GM12878 (cell line): ENCODE measurements around the gene ENG. TPM values are rescaled to one million over a fixed set of nuclear protein-coding genes. Genes with fewer than 3 reads are reported as not detected.

Experiments
- ATF7 ChIP-seq: fragments of 450-650 bp; IDR thresholded peaks from 2 replicates; pipeline ENCODE4 v1.6.1; 2016; ENCODE audit warnings: low read depth, mild to moderate bottlenecking
- BACH1 ChIP-seq: fragments of 450-650 bp; IDR thresholded peaks from 2 replicates; pipeline ENCODE4 v1.6.1; 2017; ENCODE audit warnings: mild to moderate bottlenecking, borderline replicate concordance
- BCL11A ChIP-seq: IDR thresholded peaks from 2 replicates; pipeline ENCODE4 v1.6.1; 2011; ENCODE audit warnings: low read depth, low read length
- DPF2 ChIP-seq: fragments of 450-650 bp; IDR thresholded peaks from 2 replicates; pipeline ENCODE4 v1.6.1; 2017; ENCODE audit warnings: mild to moderate bottlenecking
- E2F8 ChIP-seq: fragments of 450-650 bp; IDR thresholded peaks from 2 replicates; pipeline ENCODE4 v1.6.1; 2018; ENCODE audit warnings: mild to moderate bottlenecking, low read depth, moderate library complexity; ENCODE audit not compliant: partially characterized antibody
- EGR1 ChIP-seq, 2 experiments: IDR thresholded peaks; 1 replicate in 1 of 2; 2 replicates in 1 of 2; pipeline ENCODE4 v1.6.1; 2011 to 2012; ENCODE audit warnings: low read depth in 2 of 2, low read length in 2 of 2, borderline replicate concordance in 1 of 2, mild to moderate bottlenecking in 1 of 2, moderate library complexity in 1 of 2
- JUND ChIP-seq: IDR thresholded peaks from 2 replicates; pipeline ENCODE4 v1.6.1; 2012; ENCODE audit warnings: low read depth, mild to moderate bottlenecking, low read length, improper control_type of control experiment, moderate library complexity
- NFYA ChIP-seq: IDR thresholded peaks from 2 replicates; pipeline ENCODE4 v1.6.1; 2011; ENCODE audit warnings: low read depth, mild to moderate bottlenecking, low read length, improper control_type of control experiment, borderline replicate concordance
- NR2C2 ChIP-seq: IDR thresholded peaks from 2 replicates; pipeline ENCODE4 v1.6.1; 2011; ENCODE audit warnings: borderline replicate concordance, low read depth; ENCODE audit not compliant: control insufficient read depth, insufficient read length
- PML ChIP-seq: IDR thresholded peaks from 2 replicates; pipeline ENCODE4 v1.6.1; 2012; ENCODE audit warnings: low read length, inconsistent platforms
- RCOR1 ChIP-seq: conservative IDR thresholded peaks from 2 replicates; pipeline ENCODE4 v1.6.1; 2012; ENCODE audit warnings: low read depth, low read length, improper control_type of control experiment
- SIN3A ChIP-seq: IDR thresholded peaks from 2 replicates; pipeline ENCODE4 v1.6.1; 2012; ENCODE audit warnings: low read depth, low read length, improper control_type of control experiment
- STAT3 ChIP-seq: IDR thresholded peaks from 2 replicates; pipeline ENCODE4 v1.6.1; 2011; ENCODE audit warnings: low read depth, low read length, improper control_type of control experiment
- TARDBP ChIP-seq: IDR thresholded peaks from 2 replicates; pipeline ENCODE4 v1.6.1; 2016; ENCODE audit warnings: borderline replicate concordance
- ZNF207 ChIP-seq: fragments of 450-650 bp; IDR thresholded peaks from 2 replicates; pipeline ENCODE4 v1.6.1; 2014; ENCODE audit warnings: antibody characterized with exemption, mild to moderate bottlenecking, borderline replicate concordance
- polyA plus RNA-seq, 11 experiments: library from polyadenylated mRNA; depleted of rRNA in 4 of 11; unstranded in 6 of 11; stranded (reverse) in 5 of 11; fragments of >200 nt; fragmentation: Nextera tagmentation in 4 of 11; fragmentation: Illumina TruSeq in 1 of 11; extraction: Ambion mirVana in 4 of 11; extraction: Trizol in 1 of 11; gene quantifications; 1 replicate in 1 of 11; 2 replicates in 10 of 11; pipeline versions ENCODE4 v1.2.1 to v1.2.3, GENCODE V29; 2011 to 2016; ENCODE audit warnings: inconsistent platforms in 2 of 11, missing spikeins in 2 of 11, low read depth in 1 of 11
- total RNA-seq, 4 experiments: library from RNA; depleted of rRNA in 3 of 4; stranded (reverse); fragments of >200 nt in 3 of 4; fragmentation: Illumina TruSeq in 1 of 4; extraction: Trizol in 1 of 4; gene quantifications; 2 replicates each; pipeline versions ENCODE4 v1.2.1 to v1.2.3, GENCODE V29; 2013 to 2021
- TF ChIP-seq, protein P1 (sequence below): fragments of 150-350 bp; IDR thresholded peaks from 2 replicates; pipeline ENCODE4 v1.6.1; 2016; ENCODE audit warnings: low read depth, low read length
- TF ChIP-seq, protein P2 (sequence below): fragments of 450-650 bp; conservative IDR thresholded peaks from 2 replicates; pipeline ENCODE4 v1.6.1; 2017; ENCODE audit warnings: mild to moderate bottlenecking, moderate library complexity
- TF ChIP-seq, protein P3 (sequence below): fragments of 450-650 bp; formaldehyde crosslinking; IDR thresholded peaks from 2 replicates; pipeline ENCODE4 v1.4.0; 2022; ENCODE audit warnings: mild to moderate bottlenecking, moderate library complexity

Gene ENG
- total and polyA plus RNA-seq, 10 of the 15 experiments (the other 5 are each of a cell fraction or from before 2014, with no cell fraction given) = 0.14 to 10.1 (median 2.0) TPM

GRCh38 chr9:127783111-127784008 is 71.1 kb downstream of the ENG start (continued):
- TF ChIP-seq NR2C2 (no peak), STAT3 (no peak), JUND (no peak), ZNF207 (peak; percentile 21; the same call in 1 of the 2 replicates), DPF2 (peak; percentile 44; the same call in 1 of the 2 replicates), BCL11A (no peak), RCOR1 (no peak), NFYA (no peak), EGR1 (IDR thresholded peaks at IDR 0.05; ENCODE audit: borderline replicate concordance in 1 of 2, low read depth in 2 of 2, low read length in 2 of 2) (no peak), PML (no peak), SIN3A (no peak), E2F8 (no peak), TARDBP (no peak), ATF7 (no peak), BACH1 (0 out of 2 replicates have a peak, but pooled peaks have one; percentile 8)
- TF ChIP-seq, protein P1, sequence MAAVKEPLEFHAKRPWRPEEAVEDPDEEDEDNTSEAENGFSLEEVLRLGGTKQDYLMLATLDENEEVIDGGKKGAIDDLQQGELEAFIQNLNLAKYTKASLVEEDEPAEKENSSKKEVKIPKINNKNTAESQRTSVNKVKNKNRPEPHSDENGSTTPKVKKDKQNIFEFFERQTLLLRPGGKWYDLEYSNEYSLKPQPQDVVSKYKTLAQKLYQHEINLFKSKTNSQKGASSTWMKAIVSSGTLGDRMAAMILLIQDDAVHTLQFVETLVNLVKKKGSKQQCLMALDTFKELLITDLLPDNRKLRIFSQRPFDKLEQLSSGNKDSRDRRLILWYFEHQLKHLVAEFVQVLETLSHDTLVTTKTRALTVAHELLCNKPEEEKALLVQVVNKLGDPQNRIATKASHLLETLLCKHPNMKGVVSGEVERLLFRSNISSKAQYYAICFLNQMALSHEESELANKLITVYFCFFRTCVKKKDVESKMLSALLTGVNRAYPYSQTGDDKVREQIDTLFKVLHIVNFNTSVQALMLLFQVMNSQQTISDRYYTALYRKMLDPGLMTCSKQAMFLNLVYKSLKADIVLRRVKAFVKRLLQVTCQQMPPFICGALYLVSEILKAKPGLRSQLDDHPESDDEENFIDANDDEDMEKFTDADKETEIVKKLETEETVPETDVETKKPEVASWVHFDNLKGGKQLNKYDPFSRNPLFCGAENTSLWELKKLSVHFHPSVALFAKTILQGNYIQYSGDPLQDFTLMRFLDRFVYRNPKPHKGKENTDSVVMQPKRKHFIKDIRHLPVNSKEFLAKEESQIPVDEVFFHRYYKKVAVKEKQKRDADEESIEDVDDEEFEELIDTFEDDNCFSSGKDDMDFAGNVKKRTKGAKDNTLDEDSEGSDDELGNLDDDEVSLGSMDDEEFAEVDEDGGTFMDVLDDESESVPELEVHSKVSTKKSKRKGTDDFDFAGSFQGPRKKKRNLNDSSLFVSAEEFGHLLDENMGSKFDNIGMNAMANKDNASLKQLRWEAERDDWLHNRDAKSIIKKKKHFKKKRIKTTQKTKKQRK = no peak
- TF ChIP-seq, protein P2, sequence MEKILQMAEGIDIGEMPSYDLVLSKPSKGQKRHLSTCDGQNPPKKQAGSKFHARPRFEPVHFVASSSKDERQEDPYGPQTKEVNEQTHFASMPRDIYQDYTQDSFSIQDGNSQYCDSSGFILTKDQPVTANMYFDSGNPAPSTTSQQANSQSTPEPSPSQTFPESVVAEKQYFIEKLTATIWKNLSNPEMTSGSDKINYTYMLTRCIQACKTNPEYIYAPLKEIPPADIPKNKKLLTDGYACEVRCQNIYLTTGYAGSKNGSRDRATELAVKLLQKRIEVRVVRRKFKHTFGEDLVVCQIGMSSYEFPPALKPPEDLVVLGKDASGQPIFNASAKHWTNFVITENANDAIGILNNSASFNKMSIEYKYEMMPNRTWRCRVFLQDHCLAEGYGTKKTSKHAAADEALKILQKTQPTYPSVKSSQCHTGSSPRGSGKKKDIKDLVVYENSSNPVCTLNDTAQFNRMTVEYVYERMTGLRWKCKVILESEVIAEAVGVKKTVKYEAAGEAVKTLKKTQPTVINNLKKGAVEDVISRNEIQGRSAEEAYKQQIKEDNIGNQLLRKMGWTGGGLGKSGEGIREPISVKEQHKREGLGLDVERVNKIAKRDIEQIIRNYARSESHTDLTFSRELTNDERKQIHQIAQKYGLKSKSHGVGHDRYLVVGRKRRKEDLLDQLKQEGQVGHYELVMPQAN = no peak
- TF ChIP-seq, protein P3, sequence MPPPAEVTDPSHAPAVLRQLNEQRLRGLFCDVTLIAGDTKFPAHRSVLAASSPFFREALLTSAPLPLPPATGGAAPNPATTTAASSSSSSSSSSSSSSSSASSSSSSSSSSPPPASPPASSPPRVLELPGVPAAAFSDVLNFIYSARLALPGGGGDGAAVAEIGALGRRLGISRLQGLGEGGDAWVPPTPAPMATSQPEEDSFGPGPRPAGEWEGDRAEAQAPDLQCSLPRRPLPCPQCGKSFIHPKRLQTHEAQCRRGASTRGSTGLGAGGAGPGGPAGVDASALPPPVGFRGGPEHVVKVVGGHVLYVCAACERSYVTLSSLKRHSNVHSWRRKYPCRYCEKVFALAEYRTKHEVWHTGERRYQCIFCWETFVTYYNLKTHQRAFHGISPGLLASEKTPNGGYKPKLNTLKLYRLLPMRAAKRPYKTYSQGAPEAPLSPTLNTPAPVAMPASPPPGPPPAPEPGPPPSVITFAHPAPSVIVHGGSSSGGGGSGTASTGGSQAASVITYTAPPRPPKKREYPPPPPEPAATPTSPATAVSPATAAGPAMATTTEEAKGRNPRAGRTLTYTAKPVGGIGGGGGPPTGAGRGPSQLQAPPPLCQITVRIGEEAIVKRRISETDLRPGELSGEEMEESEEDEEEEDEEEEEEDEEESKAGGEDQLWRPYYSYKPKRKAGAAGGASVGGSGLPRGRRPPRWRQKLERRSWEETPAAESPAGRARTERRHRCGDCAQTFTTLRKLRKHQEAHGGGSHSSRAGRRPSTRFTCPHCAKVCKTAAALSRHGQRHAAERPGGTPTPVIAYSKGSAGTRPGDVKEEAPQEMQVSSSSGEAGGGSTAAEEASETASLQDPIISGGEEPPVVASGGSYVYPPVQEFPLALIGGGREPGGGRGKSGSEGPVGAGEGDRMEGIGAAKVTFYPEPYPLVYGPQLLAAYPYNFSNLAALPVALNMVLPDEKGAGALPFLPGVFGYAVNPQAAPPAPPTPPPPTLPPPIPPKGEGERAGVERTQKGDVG (CRISPR knock-in tag) = no peak
